Parathyroid adenoma (tissue), 2 donors: ENCODE data around the gene LRRC1.

Experiments
- H2AFZ ChIP-seq: fragments of 300-600 bp; sonication (generic); one replicate; pipeline ENCODE4 v1.7.0; 2017; ENCODE audit warnings: antibody characterized with exemption, mild to moderate bottlenecking
- H3K27ac ChIP-seq: fragments of 300-600 bp; sonication (generic); one replicate; pipeline ENCODE4 v1.7.0; 2017
- H3K27me3 ChIP-seq: fragments of 300-600 bp; sonication (generic); one replicate; pipeline ENCODE4 v1.7.0; 2017; ENCODE audit warnings: low read length; ENCODE audit not compliant: control insufficient read depth, insufficient read depth
- H3K36me3 ChIP-seq: fragments of 300-600 bp; sonication (generic); one replicate; pipeline ENCODE4 v1.7.0; 2017; ENCODE audit warnings: low read length; ENCODE audit not compliant: control insufficient read depth, insufficient read depth
- H3K4me1 ChIP-seq: fragments of 300-600 bp; sonication (generic); one replicate; pipeline ENCODE4 v1.7.0; 2017; ENCODE audit warnings: control low read depth
- H3K4me2 ChIP-seq: fragments of 300-600 bp; sonication (generic); one replicate; pipeline ENCODE4 v1.7.0; 2017; ENCODE audit warnings: low read length
- H3K4me3 ChIP-seq: fragments of 300-600 bp; sonication (generic); one replicate; pipeline ENCODE4 v1.7.0; 2017; ENCODE audit warnings: low read depth, low read length
- H3K79me2 ChIP-seq: fragments of 300-600 bp; sonication (generic); one replicate; pipeline ENCODE4 v1.7.0; 2017; ENCODE audit warnings: control low read depth
- H3K9ac ChIP-seq: fragments of 300-600 bp; sonication (generic); one replicate; pipeline ENCODE4 v1.7.0; 2017; ENCODE audit warnings: mild to moderate bottlenecking
- H3K9me3 ChIP-seq: fragments of 300-600 bp; sonication (generic); one replicate; pipeline ENCODE4 v1.7.0; 2017; ENCODE audit warnings: low read length; ENCODE audit not compliant: control insufficient read depth
- CTCF ChIP-seq: fragments of 300-600 bp; sonication (generic); IDR thresholded peaks from one replicate; pipeline ENCODE4 v1.7.0; 2017; ENCODE audit warnings: antibody characterized with exemption, mild to moderate bottlenecking
- donor health status: primary hyperparathyroidism.

Gene LRRC1

GRCh38 chr6:53929041-53929820 lies 134.4 kb downstream of the LRRC1 start:
- no peak overlapping the region for H3K27ac ChIP-seq

DNA sequence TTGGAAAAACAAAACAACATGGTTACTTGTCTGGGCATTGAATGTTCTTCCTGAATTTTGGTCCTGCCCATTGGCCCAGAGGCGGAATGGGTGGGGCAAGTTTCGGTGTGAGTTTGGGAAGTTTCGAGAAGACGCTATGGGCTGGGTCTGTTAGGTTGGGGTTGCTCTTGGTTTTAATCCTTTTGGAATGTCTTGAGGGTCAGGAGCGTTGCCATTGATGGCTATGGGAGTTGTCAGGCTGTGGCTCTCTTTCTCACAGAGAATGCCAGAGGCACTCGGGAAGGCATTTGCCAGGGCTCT lies 135.0 kb downstream of the LRRC1 start:
- H2AFZ ChIP-seq: no peak overlapping the region
- H3K4me2 ChIP-seq: no peak overlapping the region
- no peaks in the 10 kb centered on the region for H3K27me3 ChIP-seq
- no peaks in the 10 kb centered on the region for H3K36me3 ChIP-seq
- H3K9me3 ChIP-seq: no peaks in the 10 kb centered on the region
- H3K27ac ChIP-seq: no peak overlapping the region
- no peak overlapping the region for H3K4me3 ChIP-seq
- peaks cover 7% of the 10 kb centered on the region for H3K4me1 ChIP-seq
- no peak overlapping the region for H3K9ac ChIP-seq
- no peaks in the 10 kb centered on the region for H3K79me2 ChIP-seq
- no peak for TF ChIP-seq CTCF

More at GRCh38 chr6:53929041-53929820, 134.4 kb downstream of the LRRC1 start:
- Histone ChIP-seq H3K4me2 (no peak overlapping the region), H3K79me2 (no peaks in the 10 kb centered on the region), H3K4me3 (no peak overlapping the region), H2AFZ (no peak overlapping the region), H3K4me1 (peaks cover 7% of the 10 kb centered on the region), H3K27me3 (no peaks in the 10 kb centered on the region), H3K9ac (no peak overlapping the region), H3K36me3 (no peaks in the 10 kb centered on the region), H3K9me3 (no peaks in the 10 kb centered on the region)
- TF ChIP-seq CTCF: no peak

DNA sequence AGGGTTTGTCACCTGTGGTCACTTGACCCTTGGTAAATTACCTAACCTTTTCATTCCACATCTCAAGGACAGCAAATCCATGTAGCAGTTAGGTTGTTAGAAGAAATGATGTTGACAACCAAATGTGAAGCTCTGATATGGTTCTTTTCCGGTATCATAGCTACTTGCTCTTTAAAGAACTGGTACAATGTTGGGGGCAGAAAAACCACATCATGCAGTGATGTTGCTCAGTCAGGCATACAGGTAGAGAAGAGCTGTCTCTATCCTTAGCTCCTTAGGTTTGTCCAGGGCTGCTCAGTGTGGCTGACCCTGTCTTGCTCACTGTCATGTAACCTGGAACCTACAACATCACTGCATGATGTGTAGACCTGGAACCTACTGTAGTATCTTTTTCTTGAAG lies 135.5 kb downstream of the LRRC1 start:
- no peak for TF ChIP-seq CTCF
- Histone ChIP-seq H3K9ac (no peak overlapping the region), H3K4me2 (no peak overlapping the region), H3K4me3 (no peak overlapping the region), H3K27ac (no peak overlapping the region), H3K27me3 (no peaks in the 10 kb centered on the region), H3K36me3 (no peaks in the 10 kb centered on the region), H3K9me3 (no peaks in the 10 kb centered on the region), H3K79me2 (no peaks in the 10 kb centered on the region), H3K4me1 (peaks cover 7% of the 10 kb centered on the region), H2AFZ (no peak overlapping the region)

GRCh38 chr6:53931086-53931485 lies 136.3 kb downstream of the LRRC1 start:
- H2AFZ ChIP-seq: no peak overlapping the region
- H3K4me2 ChIP-seq: no peak overlapping the region
- TF ChIP-seq CTCF: no peak

GRCh38 chr6:53932516-53932915 lies 137.7 kb downstream of the LRRC1 start:
- H3K79me2 ChIP-seq: no peaks in the 10 kb centered on the region
- no peaks in the 10 kb centered on the region for H3K4me1 ChIP-seq
- H3K27me3 ChIP-seq: no peaks in the 10 kb centered on the region
- no peak overlapping the region for H3K4me3 ChIP-seq
- no peak overlapping the region for H3K27ac ChIP-seq
- H3K36me3 ChIP-seq: no peaks in the 10 kb centered on the region
- H2AFZ ChIP-seq: no peak overlapping the region
- no peaks in the 10 kb centered on the region for H3K9me3 ChIP-seq
- H3K4me2 ChIP-seq: no peak overlapping the region
- no peak for TF ChIP-seq CTCF
- H3K9ac ChIP-seq: no peak overlapping the region

More at GRCh38 chr6:53931086-53931485, 136.3 kb downstream of the LRRC1 start:
- no peak overlapping the region for H3K27ac ChIP-seq
- H3K9ac ChIP-seq: no peak overlapping the region
- H3K4me3 ChIP-seq: no peak overlapping the region
- no peaks in the 10 kb centered on the region for H3K27me3 ChIP-seq
- no peaks in the 10 kb centered on the region for H3K79me2 ChIP-seq
- no peaks in the 10 kb centered on the region for H3K9me3 ChIP-seq
- H3K4me1 ChIP-seq: peaks cover 7% of the 10 kb centered on the region
- H3K36me3 ChIP-seq: no peaks in the 10 kb centered on the region
